HG02943 (cell line): Measurements from ENCODE around the gene SH2D1B.

Source experiments
- ATAC-seq: cut with Tn5 transposase; IDR thresholded peaks from one replicate; pipeline ENCODE4 v1.9.1; 2021; ENCODE audit warnings: mild to moderate bottlenecking, low read depth, moderate library complexity; ENCODE audit not compliant: unreplicated experiment

The SH2D1B gene

DNA sequence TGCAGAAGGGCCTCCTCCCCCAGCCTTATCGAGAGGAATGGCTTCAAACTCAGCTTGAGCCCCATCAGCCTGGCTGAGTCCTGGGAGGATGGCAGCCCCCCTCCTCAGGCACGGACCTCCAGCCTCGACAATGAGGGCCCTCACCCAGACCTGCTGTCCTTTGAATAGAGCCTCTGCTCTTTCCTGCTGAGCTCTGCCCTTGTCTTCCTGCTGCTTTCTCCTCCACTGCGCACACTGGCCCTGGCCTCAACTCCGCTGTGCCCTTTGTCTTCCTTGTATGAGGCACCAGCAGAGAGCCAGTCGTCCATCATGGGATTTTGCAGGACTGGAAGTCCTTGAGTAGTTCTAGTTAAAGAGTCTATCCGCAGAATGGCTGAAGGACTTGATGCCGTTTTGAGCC lies 28.4 kb downstream of the SH2D1B start:
- ATAC-seq = no peak

DNA sequence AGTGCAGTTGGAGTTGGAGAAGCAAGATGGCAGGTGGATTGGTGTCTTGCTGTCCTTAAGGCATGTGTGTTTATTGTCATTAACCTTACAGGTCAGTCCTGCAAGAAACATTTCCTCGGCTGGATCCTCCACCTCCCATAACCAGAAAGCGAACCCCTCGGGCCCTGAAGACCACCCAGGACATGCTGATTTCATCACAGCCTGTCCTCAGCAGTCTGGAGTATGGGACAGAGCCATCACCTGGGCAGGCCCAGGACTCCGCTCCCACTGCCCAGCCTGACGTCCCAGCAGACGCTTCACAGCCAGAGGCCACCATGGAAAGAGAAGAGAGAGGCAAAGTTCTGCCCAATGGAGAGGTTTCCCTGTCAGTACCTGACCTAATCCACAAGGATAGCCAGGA lies 28.8 kb downstream of the SH2D1B start:
- ATAC-seq = no peak

DNA sequence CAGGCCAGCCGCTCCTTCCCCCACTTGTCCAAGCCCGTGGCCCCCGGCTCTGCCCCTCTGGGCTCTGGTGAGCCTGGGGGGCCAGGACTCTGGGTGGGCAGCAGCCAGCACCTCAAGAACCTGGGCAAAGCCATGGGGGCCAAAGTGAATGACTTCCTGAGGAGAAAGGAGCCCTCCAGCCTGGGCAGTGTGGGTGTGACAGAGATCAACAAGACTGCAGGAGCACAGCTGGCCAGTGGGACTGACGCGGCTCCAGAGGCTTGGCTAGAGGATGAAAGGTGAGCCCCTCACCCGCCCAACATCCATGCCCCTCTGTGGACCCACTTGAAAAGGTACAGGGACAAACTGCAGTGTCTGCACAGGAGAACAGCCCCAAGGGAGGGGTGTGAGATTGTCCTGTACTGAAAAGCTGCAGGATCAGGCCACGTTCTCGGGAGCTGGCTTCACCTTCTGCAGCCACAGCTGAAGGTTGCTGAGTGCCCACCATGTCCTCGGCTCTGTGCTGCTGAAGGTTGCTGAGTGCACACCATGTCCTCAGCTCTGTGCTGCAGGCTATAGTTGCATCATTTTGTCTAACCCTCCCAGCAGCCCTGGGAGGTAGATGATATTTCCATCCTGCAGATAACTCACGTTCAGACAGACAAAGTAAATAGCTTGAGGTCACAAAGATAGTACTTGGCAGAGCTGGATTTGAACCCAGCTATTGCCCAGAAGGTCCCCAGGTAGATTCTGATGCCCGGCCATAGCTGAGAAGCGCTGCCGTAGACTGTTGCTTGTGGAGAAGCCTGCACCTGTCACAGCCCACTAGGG lies 29.8 kb downstream of the SH2D1B start:
- no peak for ATAC-seq

DNA sequence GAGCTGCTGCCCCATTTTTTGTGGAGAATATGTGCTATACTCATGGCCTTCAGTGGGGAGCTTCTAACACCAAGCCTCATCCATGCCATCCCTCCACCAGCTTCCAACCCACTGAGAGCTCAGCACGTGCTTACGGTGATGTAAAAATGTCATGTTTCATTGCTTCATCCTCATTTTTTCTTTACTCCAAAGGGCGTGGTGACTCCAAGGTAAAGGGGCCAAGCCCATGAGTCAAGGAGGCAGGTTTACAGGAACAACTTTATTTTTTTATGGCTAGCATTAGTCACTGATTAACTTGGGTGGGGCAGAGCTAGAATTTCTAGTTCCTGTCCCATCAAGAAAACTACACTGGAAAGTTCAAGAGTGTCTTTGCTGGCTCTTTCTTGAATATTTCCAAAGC lies 30.6 kb downstream of the SH2D1B start, which contains the start of gene C1orf226:
TSS of gene C1orf226 (plus strand) at position 346 of the 400 bp plus-strand sequence. CDS start 174 bp downstream, outside the sequence.
- ATAC-seq = no peak

GRCh38 chr1:162380061-162380846 lies 31.7 kb downstream of the SH2D1B start:
- ATAC-seq = no peak

- no peak for ATAC-seq
Measured at GRCh38 chr1:162376691-162377090, 35.2 kb downstream of the SH2D1B start, which contains the start of gene SPATA46. TSS of gene SPATA46 (minus strand) at chr1:162376854. CDS start at chr1:162376790, 64 bp downstream.

GRCh38 chr1:162375463-162375862 lies 36.5 kb downstream of the SH2D1B start:
- ATAC-seq = no peak

GRCh38 chr1:162374406-162374805 lies 37.5 kb downstream of the SH2D1B start:
- no peak for ATAC-seq

GRCh38 chr1:162373541-162374260 lies 38.2 kb downstream of the SH2D1B start:
- ATAC-seq = no peak

GRCh38 chr1:162373072-162373427 lies 38.9 kb downstream of the SH2D1B start:
- ATAC-seq = no peak

DNA sequence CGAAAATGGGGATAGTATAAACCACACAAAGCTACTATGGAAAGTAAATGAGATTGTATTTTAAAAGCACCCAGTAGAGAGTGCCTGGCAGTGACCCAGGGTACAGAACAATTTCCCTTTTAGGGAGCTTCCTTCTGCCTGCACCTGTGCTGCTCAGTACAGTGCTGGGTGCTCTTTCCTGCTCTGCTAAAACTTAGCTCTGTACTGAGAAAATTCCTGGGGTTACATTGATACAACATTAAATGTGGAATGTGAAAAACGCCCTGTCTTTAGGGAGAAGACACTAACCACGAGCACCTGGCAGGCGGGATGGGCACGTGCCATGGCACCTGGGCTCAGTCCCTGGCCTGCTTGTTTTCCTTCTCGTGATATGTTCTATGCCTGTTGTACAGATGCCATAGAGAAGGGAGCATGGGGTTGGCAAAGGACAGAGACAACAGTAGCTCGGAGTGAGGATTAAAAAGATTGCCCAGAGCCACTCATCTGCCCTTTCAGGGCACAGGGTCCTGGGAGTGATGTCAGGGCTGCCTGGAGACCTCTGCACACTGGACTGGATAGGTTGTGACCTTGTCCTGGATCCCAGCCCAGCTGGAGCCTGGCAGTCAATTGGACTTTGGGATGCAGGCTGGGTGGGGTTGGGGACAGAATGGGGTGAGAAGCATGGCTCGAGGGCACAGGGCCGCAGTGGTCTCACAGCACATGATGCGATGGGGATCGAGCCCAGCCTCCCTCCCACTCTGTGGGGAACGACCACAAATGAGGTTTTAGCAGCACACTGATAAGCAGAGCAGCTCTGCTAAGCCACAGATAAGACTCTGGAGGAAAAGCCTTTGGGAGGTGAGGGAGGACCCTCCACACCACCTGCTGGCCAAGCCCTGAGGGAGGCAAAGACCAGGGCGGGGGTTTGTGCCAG lies 39.5 kb downstream of the SH2D1B start:
- no peak for ATAC-seq

- no peak for ATAC-seq
Measured at GRCh38 chr1:162371611-162372010, 40.3 kb downstream of the SH2D1B start.

DNA sequence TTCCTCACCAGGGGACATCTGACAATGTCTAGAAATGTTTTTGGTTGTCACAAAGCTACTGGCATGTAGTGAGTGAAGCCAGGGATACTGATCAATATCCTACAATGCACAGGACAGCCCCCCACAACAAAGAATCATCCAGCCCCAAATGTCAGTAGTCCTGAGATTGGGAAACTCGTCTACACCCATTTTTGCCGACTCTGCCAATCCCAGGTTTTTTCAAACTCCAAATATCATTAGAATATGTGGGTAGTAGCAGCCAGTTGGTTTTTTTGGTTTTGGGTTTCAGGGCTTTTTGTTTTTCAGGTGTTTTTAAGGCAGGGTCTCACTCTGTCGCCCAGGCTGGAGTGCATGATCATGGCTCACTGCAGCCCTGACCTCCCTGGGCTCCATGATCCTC lies 41.2 kb downstream of the SH2D1B start:
- ATAC-seq = no peak

DNA sequence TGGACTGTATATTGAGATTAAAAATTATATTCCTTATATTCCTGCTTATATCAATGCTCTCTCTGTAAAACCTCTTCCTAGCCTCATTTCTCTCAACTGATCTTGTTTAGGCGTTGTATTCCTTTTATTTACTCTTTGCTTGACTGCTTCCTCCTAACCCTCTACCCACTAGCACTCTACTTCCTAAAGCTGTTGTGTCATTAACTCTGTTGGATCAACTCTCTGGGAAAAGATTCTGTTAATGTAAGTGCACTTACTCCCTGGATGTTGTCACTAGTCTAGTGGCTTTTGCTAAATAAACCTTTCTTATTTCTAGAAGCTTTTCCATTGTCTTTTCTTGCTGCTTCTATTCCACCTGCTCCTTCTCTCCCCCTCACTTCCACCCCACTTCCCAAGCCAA lies 41.8 kb downstream of the SH2D1B start:
- no peak for ATAC-seq

- no peak for ATAC-seq
Measured at GRCh38 chr1:162369571-162369970, 42.4 kb downstream of the SH2D1B start.

DNA sequence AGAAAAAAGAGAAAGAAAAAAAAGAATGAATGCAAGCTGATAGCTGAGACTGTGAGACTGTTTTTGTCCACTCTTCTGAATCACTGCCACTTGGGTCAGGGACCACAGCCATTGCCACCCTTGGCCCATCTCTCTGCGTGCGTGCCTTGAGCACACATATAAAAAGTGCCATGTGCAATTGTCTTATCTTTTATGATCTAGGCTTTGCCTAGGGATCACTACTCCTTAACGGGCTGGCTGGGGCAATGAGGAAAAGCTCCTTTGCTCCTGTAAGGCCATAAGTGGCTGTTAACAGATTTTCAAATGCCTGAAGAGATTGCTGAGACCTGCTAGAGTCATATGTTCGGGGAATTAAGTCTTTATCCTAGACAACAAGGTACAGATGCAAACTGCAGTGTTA lies 43.5 kb downstream of the SH2D1B start:
- no peak for ATAC-seq

- no peak for ATAC-seq
Measured at GRCh38 chr1:162367772-162368171, 44.2 kb downstream of the SH2D1B start.

DNA sequence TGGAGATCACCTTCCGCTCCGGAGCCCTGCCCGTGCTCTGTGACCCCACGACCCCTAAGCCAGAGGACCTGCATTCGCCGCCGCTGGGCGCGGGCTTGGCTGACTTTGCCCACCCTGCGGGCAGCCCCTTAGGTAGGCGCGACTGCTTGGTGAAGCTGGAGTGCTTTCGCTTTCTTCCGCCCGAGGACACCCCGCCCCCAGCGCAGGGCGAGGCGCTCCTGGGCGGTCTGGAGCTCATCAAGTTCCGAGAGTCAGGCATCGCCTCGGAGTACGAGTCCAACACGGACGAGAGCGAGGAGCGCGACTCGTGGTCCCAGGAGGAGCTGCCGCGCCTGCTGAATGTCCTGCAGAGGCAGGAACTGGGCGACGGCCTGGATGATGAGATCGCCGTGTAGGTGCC lies 44.9 kb downstream of the SH2D1B start:
- no peak for ATAC-seq

- no peak for ATAC-seq
Measured at GRCh38 chr1:162366671-162367070, 45.3 kb downstream of the SH2D1B start.

- no peak for ATAC-seq
Measured at GRCh38 chr1:162366149-162366548, 45.8 kb downstream of the SH2D1B start.
